CD4-positive, alpha-beta T cell treated with Interferon alpha-2 for 1 hour (primary cell): ENCODE measurements around the gene KRT5.
"Not testable (repeated sequence)": the region's sequence is repeated elsewhere in the genome, so short reads cannot be mapped to it uniquely, and the experiment has no call there.

Source experiments
- DNase-seq, 2 donors: peaks; one replicate each; pipeline ENCODE4 v3.0.0-alpha.2; 2020 to 2022

KRT5 gene

GRCh38 chr12:52518574-52519386 is 1.4 kb downstream of the KRT5 start:
- no peak for DNase-seq

DNA sequence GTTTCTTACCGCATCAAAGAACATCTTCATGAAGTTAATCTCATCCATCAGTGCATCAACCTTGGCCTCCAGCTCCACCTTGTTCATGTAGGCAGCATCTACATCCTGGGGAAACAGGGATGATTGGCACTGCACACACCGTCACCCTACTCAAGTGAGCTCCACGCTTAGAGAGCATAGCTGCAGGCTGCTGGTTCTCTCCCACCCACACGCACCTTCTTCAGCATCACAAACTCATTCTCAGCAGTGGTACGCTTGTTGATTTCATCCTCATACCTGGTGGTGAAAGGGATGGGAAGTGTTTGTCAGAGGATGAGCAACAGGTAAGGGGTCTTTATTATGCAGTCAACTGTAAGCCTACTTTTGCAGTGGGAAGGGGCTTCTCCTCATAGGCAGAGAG is 2.3 kb downstream of the KRT5 start:
- no peak for DNase-seq

DNA sequence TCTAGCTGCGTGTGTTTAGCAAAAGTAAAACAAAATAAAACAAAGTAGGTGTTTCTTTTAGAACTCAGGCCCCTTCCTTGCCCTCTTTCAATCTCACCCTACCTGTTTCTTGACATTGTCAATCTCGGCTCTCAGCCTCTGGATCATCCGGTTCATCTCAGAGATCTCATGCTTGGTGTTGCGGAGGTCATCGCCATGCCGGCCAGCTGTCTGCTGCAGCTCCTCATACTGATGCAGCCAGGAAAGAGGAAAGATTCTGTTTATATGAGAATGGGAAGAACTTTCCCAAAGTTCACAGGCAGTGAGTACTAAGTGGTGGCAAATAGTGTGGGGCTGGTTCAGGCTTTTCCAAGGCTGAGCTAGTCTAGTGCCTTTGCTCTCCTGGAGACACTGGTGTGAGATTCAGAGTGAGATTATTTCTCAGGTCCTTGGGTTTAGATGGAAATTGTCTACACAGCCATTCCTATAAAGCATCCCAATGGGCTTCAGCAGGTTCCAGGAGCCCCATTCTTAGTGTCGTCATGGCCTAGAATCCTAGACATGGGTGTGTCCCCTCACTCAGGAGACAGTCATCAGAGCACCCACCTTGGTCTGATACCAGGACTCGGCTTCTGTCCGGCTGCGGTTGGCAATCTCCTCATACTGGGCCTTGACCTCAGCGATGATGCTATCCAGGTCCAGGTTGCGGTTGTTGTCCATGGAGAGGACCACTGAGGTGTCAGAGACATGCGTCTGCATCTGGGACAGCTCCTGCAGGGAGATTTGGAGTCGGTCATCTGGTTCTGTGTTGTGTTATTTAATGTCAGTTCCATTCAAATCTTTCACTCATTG is 3.0 kb downstream of the KRT5 start:
- no peak for DNase-seq

GRCh38 chr12:52515927-52516831 is 4.0 kb downstream of the KRT5 start:
- DNase-seq: no peak

GRCh38 chr12:52515319-52515646 is 4.9 kb downstream of the KRT5 start:
- DNase-seq: no peak

DNA sequence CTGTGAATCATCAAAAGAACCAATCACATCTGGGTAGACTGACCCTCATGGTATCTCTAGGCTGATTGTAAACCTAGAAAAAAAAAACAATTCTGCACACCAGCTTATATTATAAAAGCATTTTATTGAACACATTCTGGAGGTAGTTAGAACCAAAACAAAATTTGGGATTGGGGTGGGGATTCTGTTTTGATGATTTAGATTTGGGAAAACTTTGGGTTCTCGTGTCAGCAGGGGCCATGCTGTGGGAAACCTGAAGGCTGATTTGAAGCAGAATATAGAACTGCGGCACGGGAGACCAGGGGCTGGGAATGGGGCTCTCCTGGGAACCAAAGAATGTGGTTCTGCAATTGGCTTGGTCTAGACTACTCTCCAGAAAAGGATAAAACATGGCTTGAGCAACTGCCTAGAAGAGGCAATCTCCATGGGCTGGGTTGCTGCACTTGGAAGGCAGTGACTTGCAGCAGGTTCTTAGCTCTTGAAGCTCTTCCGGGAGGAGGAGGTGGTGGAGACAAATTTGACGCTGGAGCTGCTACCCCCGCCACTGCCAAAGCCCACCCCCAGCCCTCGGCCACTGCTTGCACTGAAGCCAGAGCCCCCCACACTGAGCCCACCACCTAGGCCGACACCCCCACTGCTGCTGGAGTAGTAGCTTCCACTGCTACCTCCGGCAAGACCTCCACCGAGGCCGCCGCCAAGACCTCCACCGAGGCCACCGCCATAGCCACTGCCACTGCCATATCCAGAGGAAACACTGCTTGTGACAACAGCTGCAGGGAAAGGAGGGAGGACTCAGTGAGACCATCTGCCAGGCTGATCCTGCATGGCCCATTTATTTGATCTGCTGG is 5.5 kb downstream of the KRT5 start:
- no peak for DNase-seq

DNA sequence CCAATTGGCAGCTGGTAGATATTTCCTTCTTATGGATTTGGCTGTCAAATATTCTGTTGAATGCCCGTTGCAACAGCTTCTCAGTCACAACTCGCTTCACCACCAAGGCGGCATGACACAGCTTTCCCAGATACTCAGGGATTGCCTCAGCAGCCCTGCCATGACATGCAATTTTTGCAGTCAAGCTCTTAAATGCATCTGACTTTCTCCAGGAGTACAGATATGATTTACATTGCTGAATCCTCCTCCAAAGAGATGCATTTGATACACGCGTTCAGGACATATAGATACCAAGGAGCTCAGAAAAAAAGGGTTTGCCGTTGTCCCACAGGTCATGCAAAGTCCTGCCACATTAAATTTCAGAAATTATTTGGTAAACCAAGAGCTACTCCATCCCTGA is 6.5 kb downstream of the KRT5 start:
- DNase-seq: no peak

DNA sequence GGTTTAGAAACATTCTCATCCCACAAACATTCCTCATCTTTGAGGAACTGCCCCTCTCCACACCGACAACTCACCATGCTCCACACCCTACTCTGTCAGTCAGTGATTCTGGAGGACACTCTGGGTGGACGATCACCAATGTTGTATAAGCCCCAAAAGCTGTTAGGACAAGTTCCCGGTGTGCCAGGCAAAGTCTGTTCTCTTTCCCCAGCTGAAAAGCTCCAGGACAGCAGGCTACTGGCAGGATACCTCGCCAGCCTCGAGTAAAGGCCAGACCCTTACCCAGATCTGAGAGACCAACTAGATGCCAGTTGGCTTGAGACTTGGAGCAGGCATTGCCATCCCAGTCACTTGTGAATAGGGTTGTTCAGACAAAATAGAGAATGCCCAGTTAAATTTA is 12.0 kb downstream of the KRT5 start:
- no peak for DNase-seq

- DNase-seq: peak in 1 of 2 donors; percentile 39
Observed at GRCh38 chr12:52506858-52507715, 13.1 kb downstream of the KRT5 start.

- no peak for DNase-seq
Observed at GRCh38 chr12:52502877-52503276, 17.3 kb downstream of the KRT5 start.

GRCh38 chr12:52501490-52501889 is 18.7 kb downstream of the KRT5 start:
- no peak for DNase-seq

- not testable (repeated sequence) for DNase-seq
Observed at GRCh38 chr12:52500574-52500973, 19.6 kb downstream of the KRT5 start.

DNA sequence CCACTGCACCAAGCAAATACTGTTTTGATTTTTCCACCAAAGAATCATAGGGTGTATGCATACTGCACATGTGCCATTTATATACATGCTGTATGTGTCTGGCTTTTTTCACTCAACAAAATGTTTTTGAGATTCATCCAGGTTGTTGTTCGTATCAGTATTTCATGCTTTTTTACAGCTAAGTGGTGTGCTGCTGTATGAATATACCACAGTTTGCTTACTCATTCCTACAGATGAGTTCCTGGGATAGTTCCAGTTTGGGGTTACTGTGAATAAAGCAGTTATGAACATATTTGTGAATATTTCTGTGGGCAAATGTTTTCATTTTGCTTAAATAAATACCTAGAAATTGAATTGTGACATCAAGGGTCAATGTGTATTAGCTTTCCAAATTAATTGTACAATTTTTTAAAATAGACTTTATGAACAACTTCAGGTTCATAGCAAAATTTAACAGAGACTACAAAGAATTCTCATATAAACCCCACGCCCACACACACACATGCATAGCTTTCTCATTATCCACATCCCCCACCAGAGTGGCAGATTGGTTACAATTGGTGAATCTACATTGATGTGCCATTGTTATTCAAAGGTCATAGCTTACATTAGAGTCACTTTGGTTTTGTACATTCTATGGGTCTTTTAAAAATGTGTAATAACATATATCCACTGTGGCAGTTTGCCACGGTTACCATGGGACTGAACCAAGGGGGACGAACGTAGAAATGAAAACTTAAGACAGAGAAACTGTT is 20.2 kb downstream of the KRT5 start:
- no peak for DNase-seq

DNA sequence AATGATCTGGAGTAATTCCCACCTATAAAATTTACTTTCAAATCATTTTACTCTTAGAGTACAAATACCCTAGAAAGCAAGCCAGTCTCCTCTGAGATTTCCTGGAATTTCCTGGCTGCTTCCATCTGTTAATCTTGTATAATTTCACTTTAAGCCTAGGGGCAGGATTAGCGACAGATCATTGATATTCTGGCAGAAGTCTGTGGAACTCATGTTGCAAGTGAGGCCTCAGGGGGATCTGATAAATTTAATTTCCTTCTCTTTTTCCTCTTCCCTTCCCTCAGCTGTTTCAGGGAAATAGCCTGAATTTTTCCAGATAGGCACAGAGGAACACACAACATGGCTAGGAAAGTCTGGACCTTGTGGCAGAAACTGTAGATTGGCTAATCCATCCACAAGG is 21.2 kb downstream of the KRT5 start:
- no peak for DNase-seq

- no peak for DNase-seq
Observed at GRCh38 chr12:52497975-52498374, 22.2 kb downstream of the KRT5 start.

DNA sequence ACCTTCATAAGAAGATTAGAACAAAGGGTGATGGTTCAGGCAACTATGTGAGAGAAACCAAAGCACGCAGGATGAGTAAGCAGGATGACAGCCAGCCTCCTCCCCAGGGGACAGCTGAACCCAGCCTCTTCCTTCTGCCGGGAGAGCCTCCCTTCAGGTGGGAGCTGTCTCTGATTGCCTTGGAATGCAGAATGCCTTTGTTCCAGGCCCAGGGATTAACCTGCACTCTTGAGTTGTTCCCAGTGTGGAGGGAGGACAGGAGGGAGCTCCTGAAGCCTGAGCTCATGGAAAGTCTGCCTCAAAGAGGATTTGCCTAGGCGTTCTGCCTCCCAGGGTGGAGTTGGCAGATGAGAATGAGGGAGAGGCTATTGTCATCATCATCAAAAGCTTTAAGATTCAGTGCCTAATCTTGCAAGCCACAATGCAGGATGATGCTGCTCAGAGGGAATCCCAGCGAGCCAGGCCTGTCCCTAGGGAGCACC is 23.6 kb downstream of the KRT5 start:
- no peak for DNase-seq

GRCh38 chr12:52496054-52496453 is 24.1 kb downstream of the KRT5 start:
- no peak for DNase-seq

- DNase-seq: no peak
Observed at GRCh38 chr12:52495389-52495788, 24.8 kb downstream of the KRT5 start.

DNA sequence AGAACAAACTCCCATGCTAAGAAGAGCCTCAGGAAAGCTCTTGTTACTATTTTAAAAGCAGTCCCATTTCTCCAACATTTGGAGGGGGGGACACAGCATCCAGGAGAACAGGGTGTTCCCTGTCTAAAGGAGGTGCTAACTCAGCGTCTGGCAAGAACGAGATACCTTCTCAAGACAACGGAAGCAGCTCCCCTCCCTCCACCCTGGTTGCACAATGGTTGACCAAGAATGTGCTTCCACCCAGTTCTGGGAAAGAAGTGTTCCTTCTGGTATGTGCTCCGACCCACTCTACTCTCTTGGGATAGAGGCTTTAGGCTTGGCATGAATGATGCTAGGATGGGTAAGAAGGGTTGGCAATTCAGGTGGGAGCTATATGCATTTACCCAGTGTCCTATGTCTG is 25.7 kb downstream of the KRT5 start:
- no peak for DNase-seq

DNA sequence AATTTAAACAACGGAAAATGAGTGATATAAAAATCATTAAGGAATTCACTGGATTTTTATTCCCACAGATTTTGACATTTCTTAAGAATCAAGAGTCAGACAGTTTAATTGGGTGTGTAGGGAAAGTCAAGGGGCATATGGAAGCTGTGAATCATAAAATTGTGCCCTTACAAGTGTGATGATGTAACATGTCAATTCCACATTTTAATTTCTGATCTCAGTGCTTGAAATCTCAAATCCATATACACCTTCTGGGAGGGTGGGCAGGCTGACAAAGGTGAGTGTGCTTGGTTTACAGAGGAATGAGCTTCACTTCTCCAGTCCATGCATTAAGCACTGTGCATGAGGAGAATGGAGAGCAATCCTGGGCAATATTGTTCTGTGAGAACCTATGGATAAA is 26.1 kb downstream of the KRT5 start:
- no peak for DNase-seq
